Mucosa of rectum (tissue), 2 donors: Measurements from ENCODE around the gene CHRNA4.

Experiments used
- H3K27ac ChIP-seq, 2 donors: one replicate each; pipeline ENCODE4 v1.7.0; 2013; ENCODE audit warnings: inconsistent platforms in 2 of 2, low read depth in 2 of 2, low read length in 2 of 2
- H3K27me3 ChIP-seq, 2 donors: one replicate each; pipeline ENCODE4 v1.7.0; 2013; ENCODE audit warnings: low read length in 2 of 2; ENCODE audit not compliant: control insufficient read depth in 2 of 2, insufficient read depth in 2 of 2
- H3K36me3 ChIP-seq, 2 donors: one replicate each; pipeline ENCODE4 v1.7.0; 2013; ENCODE audit warnings: low read length in 2 of 2; ENCODE audit not compliant: control insufficient read depth in 2 of 2, insufficient read depth in 2 of 2
- H3K4me1 ChIP-seq, 2 donors: one replicate each; pipeline ENCODE4 v1.7.0; 2013; ENCODE audit warnings: low read length in 2 of 2, mild to moderate bottlenecking in 1 of 2; ENCODE audit not compliant: control insufficient read depth in 2 of 2, insufficient read depth in 2 of 2
- H3K4me3 ChIP-seq, 2 donors: one replicate each; pipeline ENCODE4 v1.7.0; 2013; ENCODE audit warnings: low read length in 2 of 2
- H3K9ac ChIP-seq, 2 donors: one replicate each; pipeline ENCODE4 v1.7.0; 2013; ENCODE audit warnings: low read length in 2 of 2, low read depth in 1 of 2, mild to moderate bottlenecking in 1 of 2
- H3K9me3 ChIP-seq, 2 donors: one replicate each; pipeline ENCODE4 v1.7.0; 2013; ENCODE audit warnings: low read length in 2 of 2; ENCODE audit not compliant: control insufficient read depth in 2 of 2
- donor health status: healthy.
- donor health status: Normal muscosa, but diverticular disease.

CHRNA4 gene

GRCh38 chr20:63319164-63320040 is 41.7 kb downstream of the CHRNA4 start:
- Histone ChIP-seq H3K9me3 (no peaks in the 10 kb centered on the region), H3K27ac (no peak overlapping the region), H3K4me3 (no peak overlapping the region), H3K9ac (no peak overlapping the region), H3K4me1 (no peaks in the 10 kb centered on the region), H3K36me3 (no peaks in the 10 kb centered on the region), H3K27me3 (peaks cover under 1 to 2% of the 10 kb centered on the region in 2 donors)

- Histone ChIP-seq H3K9me3 (no peaks in the 10 kb centered on the region), H3K36me3 (no peaks in the 10 kb centered on the region), H3K4me1 (no peaks in the 10 kb centered on the region), H3K4me3 (no peak overlapping the region), H3K27me3 (peaks cover 0 to 2% of the 10 kb centered on the region in 2 donors), H3K9ac (no peak overlapping the region), H3K27ac (no peak overlapping the region)
These were observed 42.6 kb downstream of the CHRNA4 start for GRCh38 chr20:63318391-63319163.

GRCh38 chr20:63317601-63318291 is 43.4 kb downstream of the CHRNA4 start:
- Histone ChIP-seq H3K9me3 (no peaks in the 10 kb centered on the region), H3K36me3 (no peaks in the 10 kb centered on the region), H3K4me1 (no peaks in the 10 kb centered on the region), H3K4me3 (no peak overlapping the region), H3K27me3 (peaks cover 0 to 2% of the 10 kb centered on the region in 2 donors), H3K9ac (no peak overlapping the region), H3K27ac (no peak overlapping the region)

- Histone ChIP-seq H3K4me3 (no peak overlapping the region), H3K4me1 (no peaks in the 10 kb centered on the region), H3K36me3 (no peaks in the 10 kb centered on the region), H3K9me3 (no peaks in the 10 kb centered on the region), H3K9ac (no peak overlapping the region), H3K27ac (no peak overlapping the region), H3K27me3 (peaks cover 0 to 1% of the 10 kb centered on the region in 2 donors)
These were observed 44.1 kb downstream of the CHRNA4 start for GRCh38 chr20:63317061-63317460.

- Histone ChIP-seq H3K27me3 (no peaks in the 10 kb centered on the region), H3K9ac (no peak overlapping the region), H3K36me3 (no peaks in the 10 kb centered on the region), H3K4me1 (no peaks in the 10 kb centered on the region), H3K4me3 (no peak overlapping the region), H3K9me3 (no peaks in the 10 kb centered on the region), H3K27ac (no peak overlapping the region)
These were observed 44.6 kb downstream of the CHRNA4 start for GRCh38 chr20:63316502-63316921.

DNA sequence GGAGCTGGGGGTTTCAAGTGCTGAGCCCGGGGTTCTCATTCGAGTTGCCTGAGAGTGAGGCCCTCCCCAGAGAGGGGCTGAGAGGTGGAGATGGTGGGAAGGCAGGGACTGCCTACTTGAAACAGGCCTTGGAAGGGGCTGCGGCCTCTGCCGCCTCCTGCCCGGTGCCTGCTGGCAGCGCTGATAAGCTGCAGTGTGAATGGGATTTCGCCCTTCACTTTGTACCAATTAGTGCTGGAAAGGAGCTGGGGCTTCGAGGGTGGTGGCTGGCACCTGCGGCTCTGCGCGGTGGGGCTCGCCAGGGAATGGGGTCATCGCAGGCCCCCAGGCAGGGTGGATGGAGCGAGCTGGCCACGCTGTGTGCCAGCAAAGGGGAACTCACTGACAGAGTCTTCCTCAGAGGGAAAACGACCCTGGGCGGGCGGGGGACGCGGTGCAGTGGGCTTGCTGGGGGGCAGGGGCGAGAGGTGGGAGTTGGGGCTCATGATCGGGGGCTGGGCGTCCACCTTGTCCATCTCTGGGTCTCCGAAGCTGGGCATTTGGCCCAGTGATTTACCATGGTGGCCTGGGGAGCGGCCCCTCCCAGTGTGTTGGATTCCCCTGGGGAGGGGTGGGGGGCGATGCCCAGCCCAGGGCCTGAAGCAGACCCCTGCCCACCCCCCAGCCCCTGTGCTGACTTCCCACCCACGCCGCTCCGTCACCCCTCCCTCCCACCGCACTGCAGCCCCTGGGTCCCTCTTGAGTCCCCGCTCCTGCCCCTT is 45.2 kb downstream of the CHRNA4 start:
- Histone ChIP-seq H3K4me1 (no peaks in the 10 kb centered on the region), H3K4me3 (no peak overlapping the region), H3K27me3 (no peaks in the 10 kb centered on the region), H3K9me3 (no peaks in the 10 kb centered on the region), H3K9ac (no peak overlapping the region), H3K27ac (no peak overlapping the region), H3K36me3 (no peaks in the 10 kb centered on the region)

GRCh38 chr20:63315240-63315689 is 45.9 kb downstream of the CHRNA4 start:
- Histone ChIP-seq H3K4me3 (no peak overlapping the region), H3K27ac (no peak overlapping the region), H3K4me1 (no peaks in the 10 kb centered on the region), H3K36me3 (no peaks in the 10 kb centered on the region), H3K9ac (no peak overlapping the region), H3K27me3 (no peaks in the 10 kb centered on the region), H3K9me3 (no peaks in the 10 kb centered on the region)

- Histone ChIP-seq H3K4me1 (no peaks in the 10 kb centered on the region), H3K36me3 (no peaks in the 10 kb centered on the region), H3K27ac (no peak overlapping the region), H3K9ac (no peak overlapping the region), H3K4me3 (no peak overlapping the region), H3K27me3 (no peaks in the 10 kb centered on the region), H3K9me3 (no peaks in the 10 kb centered on the region)
These were observed 46.4 kb downstream of the CHRNA4 start for GRCh38 chr20:63314566-63315239.

DNA sequence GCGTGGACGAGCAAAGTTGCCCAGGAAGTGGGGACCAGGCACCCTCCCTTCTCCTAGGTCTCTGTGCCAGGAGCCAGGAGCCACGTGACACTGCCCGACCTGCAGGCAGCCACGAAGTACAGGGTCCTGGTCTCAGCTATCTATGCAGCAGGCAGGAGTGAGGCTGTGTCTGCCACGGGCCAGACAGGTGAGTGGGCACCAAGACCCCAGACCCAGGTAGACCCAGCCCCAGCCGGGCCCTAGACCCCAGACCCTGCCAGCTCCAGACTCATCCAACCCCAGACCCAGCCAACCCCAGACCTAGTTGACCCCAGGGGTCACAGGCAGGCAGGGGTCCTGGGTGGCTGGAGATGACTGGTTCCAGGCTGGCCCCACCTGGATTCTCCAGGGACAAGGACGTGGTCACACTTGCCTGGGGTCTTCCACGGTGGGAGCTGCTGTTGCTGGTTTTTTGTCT is 47.1 kb downstream of the CHRNA4 start:
- H3K9me3 ChIP-seq: no peaks in the 10 kb centered on the region
- no peaks in the 10 kb centered on the region for H3K36me3 ChIP-seq
- H3K27me3 ChIP-seq: no peaks in the 10 kb centered on the region
- H3K9ac ChIP-seq: no peak overlapping the region
- no peak overlapping the region for H3K4me3 ChIP-seq
- H3K27ac ChIP-seq: no peak overlapping the region
- no peaks in the 10 kb centered on the region for H3K4me1 ChIP-seq
